ENCODE measurements around the gene TAF6. TPM values are rescaled to one million over a fixed set of nuclear protein-coding genes. Genes with fewer than 3 reads are reported as not detected.

The TAF6 gene
- total and polyA plus RNA-seq, 9 of the 15 experiments (the other 6 are each of a cell fraction or from before 2014, with no cell fraction given): 0.78 to 78.7 (median 21.3) TPM

DNA sequence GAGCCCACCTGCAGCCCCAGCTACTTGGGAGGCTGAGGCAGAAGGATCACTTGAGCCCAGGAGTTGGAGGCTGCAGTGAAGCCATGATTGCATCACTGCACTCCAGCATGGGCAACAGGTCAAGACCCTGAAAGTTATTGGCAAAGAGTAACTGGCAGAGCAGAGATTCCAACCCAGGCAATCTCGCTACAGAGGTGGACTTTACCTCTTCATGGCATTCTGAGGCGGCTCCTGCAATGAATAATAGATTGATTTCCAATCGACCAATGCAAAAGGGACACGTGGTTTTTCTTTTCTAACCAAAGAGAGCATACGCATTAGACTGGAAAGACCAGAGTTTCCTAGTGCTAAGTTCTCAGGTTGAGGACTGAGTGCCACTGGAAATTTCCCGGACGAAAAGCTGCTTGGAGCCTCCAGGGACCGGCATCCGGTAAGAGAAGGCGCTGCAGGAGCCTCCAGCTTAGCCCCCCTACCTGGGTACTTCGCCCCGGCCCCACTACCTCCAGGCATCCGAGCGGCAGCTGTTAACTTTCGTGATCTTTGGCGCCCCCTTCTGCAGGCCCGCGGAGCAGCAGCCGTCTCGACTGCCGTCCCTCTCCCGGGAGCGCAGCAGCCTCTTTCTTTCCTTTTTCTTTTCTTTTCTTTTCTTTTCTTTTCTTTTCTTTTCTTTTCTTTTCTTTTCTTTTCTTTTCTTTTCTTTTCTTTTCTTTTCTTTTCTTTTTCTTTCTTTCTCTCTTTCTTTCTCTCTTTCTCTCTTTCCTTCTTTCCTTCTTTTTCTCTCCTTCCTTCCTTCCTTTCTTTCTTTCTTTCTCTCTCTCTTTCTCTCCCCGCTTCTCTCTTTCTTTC, 11.7 kb upstream of the TAF6 start (continued):
- TF ChIP-seq, protein P1, sequence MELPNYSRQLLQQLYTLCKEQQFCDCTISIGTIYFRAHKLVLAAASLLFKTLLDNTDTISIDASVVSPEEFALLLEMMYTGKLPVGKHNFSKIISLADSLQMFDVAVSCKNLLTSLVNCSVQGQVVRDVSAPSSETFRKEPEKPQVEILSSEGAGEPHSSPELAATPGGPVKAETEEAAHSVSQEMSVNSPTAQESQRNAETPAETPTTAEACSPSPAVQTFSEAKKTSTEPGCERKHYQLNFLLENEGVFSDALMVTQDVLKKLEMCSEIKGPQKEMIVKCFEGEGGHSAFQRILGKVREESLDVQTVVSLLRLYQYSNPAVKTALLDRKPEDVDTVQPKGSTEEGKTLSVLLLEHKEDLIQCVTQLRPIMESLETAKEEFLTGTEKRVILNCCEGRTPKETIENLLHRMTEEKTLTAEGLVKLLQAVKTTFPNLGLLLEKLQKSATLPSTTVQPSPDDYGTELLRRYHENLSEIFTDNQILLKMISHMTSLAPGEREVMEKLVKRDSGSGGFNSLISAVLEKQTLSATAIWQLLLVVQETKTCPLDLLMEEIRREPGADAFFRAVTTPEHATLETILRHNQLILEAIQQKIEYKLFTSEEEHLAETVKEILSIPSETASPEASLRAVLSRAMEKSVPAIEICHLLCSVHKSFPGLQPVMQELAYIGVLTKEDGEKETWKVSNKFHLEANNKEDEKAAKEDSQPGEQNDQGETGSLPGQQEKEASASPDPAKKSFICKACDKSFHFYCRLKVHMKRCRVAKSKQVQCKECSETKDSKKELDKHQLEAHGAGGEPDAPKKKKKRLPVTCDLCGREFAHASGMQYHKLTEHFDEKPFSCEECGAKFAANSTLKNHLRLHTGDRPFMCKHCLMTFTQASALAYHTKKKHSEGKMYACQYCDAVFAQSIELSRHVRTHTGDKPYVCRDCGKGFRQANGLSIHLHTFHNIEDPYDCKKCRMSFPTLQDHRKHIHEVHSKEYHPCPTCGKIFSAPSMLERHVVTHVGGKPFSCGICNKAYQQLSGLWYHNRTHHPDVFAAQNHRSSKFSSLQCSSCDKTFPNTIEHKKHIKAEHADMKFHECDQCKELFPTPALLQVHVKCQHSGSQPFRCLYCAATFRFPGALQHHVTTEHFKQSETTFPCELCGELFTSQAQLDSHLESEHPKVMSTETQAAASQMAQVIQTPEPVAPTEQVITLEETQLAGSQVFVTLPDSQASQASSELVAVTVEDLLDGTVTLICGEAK (IDR thresholded peaks at IDR 0.05): peak; percentile 31; the same call in 1 of the 2 replicates
- TF ChIP-seq, protein P1 (CRISPR knock-in tag; IDR thresholded peaks at IDR 0.05): no peak
- TF ChIP-seq SMC3 (conservative IDR thresholded peaks at IDR 0.05; ENCODE audit: insufficient read depth, low read depth, low read length) (peak; percentile 80), NUFIP1 (IDR thresholded peaks at IDR 0.05; ENCODE audit: partially characterized antibody) (no peak), KLF16 (IDR thresholded peaks at IDR 0.05) (peak; percentile 46; the same call in 1 of the 2 replicates), NBN (IDR thresholded peaks at IDR 0.05; ENCODE audit: low read depth) (peak; percentile 74), MCM2 (IDR thresholded peaks at IDR 0.05; ENCODE audit: low read depth) (no peak), ZNF764 (CRISPR knock-in tag; IDR thresholded peaks at IDR 0.05; ENCODE audit: low read depth) (0 out of 2 replicates have a peak, but pooled peaks have one; percentile 31)

Data from K562 (cell line).